ENCODE results near the gene ADAM22.

Gene ADAM22

GRCh38 chr7:87982116-87982515 is 48.1 kb downstream of the ADAM22 start (continued):
- TF ChIP-seq ZNF266 (tag by site-specific recombination; IDR thresholded peaks at IDR 0.05; ENCODE audit: low read depth) (no peak), ZNF514 (tag by site-specific recombination; IDR thresholded peaks at IDR 0.05) (no peak), PRDM10 (tag by site-specific recombination; IDR thresholded peaks at IDR 0.05) (no peak)

DNA sequence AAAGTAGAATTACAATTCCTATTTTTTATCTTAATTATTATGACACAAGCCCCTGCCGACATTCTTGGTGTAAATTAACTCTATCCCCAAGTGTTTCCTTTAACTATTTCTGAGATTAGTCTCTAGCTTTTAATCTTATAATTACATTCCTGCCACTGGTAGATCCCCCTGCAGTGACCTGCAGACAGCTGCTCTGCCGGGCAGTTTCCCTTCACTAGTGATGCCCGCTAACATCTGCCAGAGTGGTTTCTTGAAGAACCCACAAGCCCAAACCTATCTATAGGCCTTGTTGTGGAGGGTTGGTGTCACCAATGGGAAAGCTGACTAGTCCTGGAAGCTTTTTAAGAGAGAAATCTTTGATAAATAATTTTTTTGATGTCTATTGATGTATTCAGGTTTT is 50.0 kb downstream of the ADAM22 start:
- no peaks in the 10 kb centered on the region for H3K9me3 ChIP-seq (ENCODE audit: control insufficient read depth, insufficient read depth, low read depth, low read length)
- no peak overlapping the region for H3K4me3 ChIP-seq (ENCODE audit: low read depth, low read length)
- POLR2A ChIA-PET, result no interaction called here
- CTCF ChIA-PET, result no interaction called here
- H3K36me3 ChIP-seq (ENCODE audit: control insufficient read depth in 2 of 2, insufficient read depth in 1 of 2, low read length in 2 of 2), result no peaks in the 10 kb centered on the region; a peak in 1 of 3 replicates
- no peak overlapping the region for H3K27ac ChIP-seq (ENCODE audit: extremely low read depth, low read depth, low read length)
- TF ChIP-seq KLF7 (tag by site-specific recombination; IDR thresholded peaks at IDR 0.05; ENCODE audit: borderline replicate concordance) (no peak), PRDM1 (tag by site-specific recombination; IDR thresholded peaks at IDR 0.05) (no peak), ZSCAN23 (tag by site-specific recombination; IDR thresholded peaks at IDR 0.05) (no peak), ZNF701 (tag by site-specific recombination; IDR thresholded peaks at IDR 0.05) (no peak), ZNF473 (tag by site-specific recombination; IDR thresholded peaks at IDR 0.05) (no peak), ZBTB1 (tag by site-specific recombination; IDR thresholded peaks at IDR 0.05) (no peak), ZNF223 (tag by site-specific recombination; IDR thresholded peaks at IDR 0.05) (no peak), GLIS2 (tag by site-specific recombination; IDR thresholded peaks at IDR 0.05) (no peak), ZNF624 (tag by site-specific recombination; IDR thresholded peaks at IDR 0.05) (no peak), SCRT2 (tag by site-specific recombination; IDR thresholded peaks at IDR 0.05) (no peak), ZNF610 (tag by site-specific recombination; IDR thresholded peaks at IDR 0.05; ENCODE audit: borderline replicate concordance) (no peak), ZNF837 (tag by site-specific recombination; IDR thresholded peaks at IDR 0.05) (no peak), TRIM28 (IDR thresholded peaks at IDR 0.05; ENCODE audit: borderline replicate concordance, low read length) (no peak), REPIN1 (tag by site-specific recombination; IDR thresholded peaks at IDR 0.05; ENCODE audit: low read depth) (no peak), ZNF558 (tag by site-specific recombination; IDR thresholded peaks at IDR 0.05) (no peak), ZNF76 (tag by site-specific recombination; IDR thresholded peaks at IDR 0.05; ENCODE audit: borderline replicate concordance, low read depth) (no peak)
- TF ChIP-seq, protein P1, sequence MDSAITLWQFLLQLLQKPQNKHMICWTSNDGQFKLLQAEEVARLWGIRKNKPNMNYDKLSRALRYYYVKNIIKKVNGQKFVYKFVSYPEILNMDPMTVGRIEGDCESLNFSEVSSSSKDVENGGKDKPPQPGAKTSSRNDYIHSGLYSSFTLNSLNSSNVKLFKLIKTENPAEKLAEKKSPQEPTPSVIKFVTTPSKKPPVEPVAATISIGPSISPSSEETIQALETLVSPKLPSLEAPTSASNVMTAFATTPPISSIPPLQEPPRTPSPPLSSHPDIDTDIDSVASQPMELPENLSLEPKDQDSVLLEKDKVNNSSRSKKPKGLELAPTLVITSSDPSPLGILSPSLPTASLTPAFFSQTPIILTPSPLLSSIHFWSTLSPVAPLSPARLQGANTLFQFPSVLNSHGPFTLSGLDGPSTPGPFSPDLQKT (IDR thresholded peaks at IDR 0.05; ENCODE audit: borderline replicate concordance, low read depth, low read length), result no peak
- H3K4me1 ChIP-seq (ENCODE audit: control insufficient read depth, insufficient read depth, low read length), result no peaks in the 10 kb centered on the region; the same call in 1 of the 2 replicates

DNA sequence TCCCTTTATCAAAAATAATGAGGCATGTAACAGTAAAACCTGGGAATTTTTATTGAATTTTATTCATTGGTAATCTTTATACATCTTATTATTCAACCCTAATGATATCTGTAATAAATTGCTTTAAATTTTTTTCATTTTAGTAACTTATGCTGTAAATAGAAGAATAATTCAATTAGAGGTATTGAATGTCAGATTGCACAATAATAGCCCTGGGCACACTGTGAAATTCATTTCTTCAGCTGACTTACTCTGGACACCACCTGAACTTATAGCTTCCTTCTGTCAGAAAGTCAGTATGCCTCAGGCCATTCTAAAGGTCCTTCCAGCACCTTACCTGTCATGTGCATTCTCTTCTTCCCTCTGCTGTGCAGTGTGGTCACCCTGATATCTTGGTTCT is 59.2 kb downstream of the ADAM22 start:
- Histone ChIP-seq H3K4me3 (ENCODE audit: low read depth, low read length) (no peak overlapping the region), H3K36me3 (ENCODE audit: control insufficient read depth in 2 of 2, insufficient read depth in 1 of 2, low read length in 2 of 2) (no peaks in the 10 kb centered on the region; a peak in 1 of 3 replicates), H3K27ac (ENCODE audit: extremely low read depth, low read depth, low read length) (no peak overlapping the region), H3K4me1 (ENCODE audit: control insufficient read depth, insufficient read depth, low read length) (no peaks in the 10 kb centered on the region), H3K9me3 (ENCODE audit: control insufficient read depth, insufficient read depth, low read depth, low read length) (no peaks in the 10 kb centered on the region)
- ChIA-PET CTCF (interaction anchor here (0.6 kb wide), 1 partner anchor 854 kb away, joined by 3 read pairs; no protein-coding TSS in a partner anchor), POLR2A (no interaction called here)
- TF ChIP-seq SCRT2 (tag by site-specific recombination; IDR thresholded peaks at IDR 0.05), result 0 out of 2 replicates have a peak, but pooled peaks have one; percentile 13
- TF ChIP-seq, protein P2, sequence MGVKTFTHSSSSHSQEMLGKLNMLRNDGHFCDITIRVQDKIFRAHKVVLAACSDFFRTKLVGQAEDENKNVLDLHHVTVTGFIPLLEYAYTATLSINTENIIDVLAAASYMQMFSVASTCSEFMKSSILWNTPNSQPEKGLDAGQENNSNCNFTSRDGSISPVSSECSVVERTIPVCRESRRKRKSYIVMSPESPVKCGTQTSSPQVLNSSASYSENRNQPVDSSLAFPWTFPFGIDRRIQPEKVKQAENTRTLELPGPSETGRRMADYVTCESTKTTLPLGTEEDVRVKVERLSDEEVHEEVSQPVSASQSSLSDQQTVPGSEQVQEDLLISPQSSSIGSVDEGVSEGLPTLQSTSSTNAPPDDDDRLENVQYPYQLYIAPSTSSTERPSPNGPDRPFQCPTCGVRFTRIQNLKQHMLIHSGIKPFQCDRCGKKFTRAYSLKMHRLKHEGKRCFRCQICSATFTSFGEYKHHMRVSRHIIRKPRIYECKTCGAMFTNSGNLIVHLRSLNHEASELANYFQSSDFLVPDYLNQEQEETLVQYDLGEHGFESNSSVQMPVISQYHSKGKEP (tag by site-specific recombination; IDR thresholded peaks at IDR 0.05), result no peak

Data from HEK293 (cell line).